ENCODE results near the gene SLC16A1.

Gene SLC16A1

DNA sequence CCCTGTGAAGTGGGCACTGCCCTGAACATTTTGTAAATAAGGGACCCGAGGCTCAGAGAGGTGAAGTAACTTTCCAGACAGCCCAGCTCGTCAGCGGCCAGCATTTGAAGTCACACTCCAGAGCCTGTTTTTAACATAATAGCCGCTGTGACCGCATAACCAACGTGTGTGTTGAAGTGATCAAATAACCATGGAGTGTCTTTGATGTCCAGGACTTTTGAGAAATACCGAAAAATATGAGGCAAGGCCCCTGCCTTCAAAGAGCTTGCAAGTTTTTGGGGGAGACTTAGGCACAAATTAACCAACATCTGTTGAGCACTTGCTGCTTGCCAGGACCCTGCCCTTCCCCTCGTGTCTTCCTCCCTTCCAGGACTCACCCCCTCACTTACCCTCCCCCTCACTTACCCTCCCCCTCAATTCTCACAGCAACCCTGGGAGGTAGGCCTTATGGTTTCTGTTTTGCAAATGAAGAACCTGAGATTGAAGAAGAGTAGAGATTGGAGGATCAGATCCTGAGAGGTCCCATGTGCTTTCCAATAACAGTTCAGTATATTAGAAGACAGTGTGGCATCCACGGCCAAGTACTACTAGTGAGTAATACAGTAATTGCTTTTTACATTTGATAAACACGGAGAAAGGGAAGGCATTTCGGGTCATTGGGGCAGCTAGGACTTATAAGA, 1.3 kb upstream of the SLC16A1 start:
- H3K4me1 ChIP-seq (ENCODE audit: insufficient read depth, poor library complexity, severe bottlenecking), result peaks cover 16% of the 10 kb centered on the region

GRCh38 chr1:112956544-112957132, 642 bp upstream of the SLC16A1 start:
- Histone ChIP-seq H3K9me3 (ENCODE audit: severe bottlenecking) (no peaks in the 10 kb centered on the region), H3K27ac (ENCODE audit: poor library complexity, severe bottlenecking) (peak overlapping the region; percentile 87), H3K4me3 (ENCODE audit: severe bottlenecking) (peak overlapping the region; percentile 62), H3K27me3 (ENCODE audit: insufficient read depth, poor library complexity, severe bottlenecking) (no peaks in the 10 kb centered on the region), H3K36me3 (ENCODE audit: low read depth) (peaks cover 51% of the 10 kb centered on the region), H3K4me1 (ENCODE audit: insufficient read depth, poor library complexity, severe bottlenecking) (peaks cover 23% of the 10 kb centered on the region)
- ATAC-seq (ENCODE audit: low read depth) (peak; percentile 1), DNase-seq (ENCODE audit: low spot score) (no peak)
- TF ChIP-seq, protein P1, sequence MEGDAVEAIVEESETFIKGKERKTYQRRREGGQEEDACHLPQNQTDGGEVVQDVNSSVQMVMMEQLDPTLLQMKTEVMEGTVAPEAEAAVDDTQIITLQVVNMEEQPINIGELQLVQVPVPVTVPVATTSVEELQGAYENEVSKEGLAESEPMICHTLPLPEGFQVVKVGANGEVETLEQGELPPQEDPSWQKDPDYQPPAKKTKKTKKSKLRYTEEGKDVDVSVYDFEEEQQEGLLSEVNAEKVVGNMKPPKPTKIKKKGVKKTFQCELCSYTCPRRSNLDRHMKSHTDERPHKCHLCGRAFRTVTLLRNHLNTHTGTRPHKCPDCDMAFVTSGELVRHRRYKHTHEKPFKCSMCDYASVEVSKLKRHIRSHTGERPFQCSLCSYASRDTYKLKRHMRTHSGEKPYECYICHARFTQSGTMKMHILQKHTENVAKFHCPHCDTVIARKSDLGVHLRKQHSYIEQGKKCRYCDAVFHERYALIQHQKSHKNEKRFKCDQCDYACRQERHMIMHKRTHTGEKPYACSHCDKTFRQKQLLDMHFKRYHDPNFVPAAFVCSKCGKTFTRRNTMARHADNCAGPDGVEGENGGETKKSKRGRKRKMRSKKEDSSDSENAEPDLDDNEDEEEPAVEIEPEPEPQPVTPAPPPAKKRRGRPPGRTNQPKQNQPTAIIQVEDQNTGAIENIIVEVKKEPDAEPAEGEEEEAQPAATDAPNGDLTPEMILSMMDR (IDR thresholded peaks at IDR 0.05; ENCODE audit: poor library complexity, severe bottlenecking), result no peak

More for the DNA sequence above, 1.3 kb upstream of the SLC16A1 start:
- peak overlapping the region; percentile 62 for H3K4me3 ChIP-seq (ENCODE audit: severe bottlenecking)
- H3K36me3 ChIP-seq (ENCODE audit: low read depth), result peaks cover 54% of the 10 kb centered on the region
- ATAC-seq (ENCODE audit: low read depth), result peak; percentile 54
- no peaks in the 10 kb centered on the region for H3K27me3 ChIP-seq (ENCODE audit: insufficient read depth, poor library complexity, severe bottlenecking)
- H3K27ac ChIP-seq (ENCODE audit: poor library complexity, severe bottlenecking), result peak overlapping the region; percentile 87
- DNase-seq (ENCODE audit: low spot score), result no peak
- no peaks in the 10 kb centered on the region for H3K9me3 ChIP-seq (ENCODE audit: severe bottlenecking)
- TF ChIP-seq, protein P1 (IDR thresholded peaks at IDR 0.05; ENCODE audit: poor library complexity, severe bottlenecking), result no peak

GRCh38 chr1:112954945-112955772, 837 bp downstream of the SLC16A1 start:
- DNase-seq (ENCODE audit: low spot score) (peak; percentile 63), ATAC-seq (ENCODE audit: low read depth) (peak; percentile 45)
- TF ChIP-seq, protein P1 (IDR thresholded peaks at IDR 0.05; ENCODE audit: poor library complexity, severe bottlenecking), result no peak
- Histone ChIP-seq H3K9me3 (ENCODE audit: severe bottlenecking) (no peaks in the 10 kb centered on the region), H3K36me3 (ENCODE audit: low read depth) (peaks cover 43% of the 10 kb centered on the region), H3K4me3 (ENCODE audit: severe bottlenecking) (peak overlapping the region; percentile 62), H3K4me1 (ENCODE audit: insufficient read depth, poor library complexity, severe bottlenecking) (peaks cover 29% of the 10 kb centered on the region), H3K27ac (ENCODE audit: poor library complexity, severe bottlenecking) (peak overlapping the region; percentile 87), H3K27me3 (ENCODE audit: insufficient read depth, poor library complexity, severe bottlenecking) (no peaks in the 10 kb centered on the region)

GRCh38 chr1:112954017-112954650, 1.9 kb downstream of the SLC16A1 start:
- no peak for ATAC-seq (ENCODE audit: low read depth)
- Histone ChIP-seq H3K27ac (ENCODE audit: poor library complexity, severe bottlenecking) (peak overlapping the region; percentile 87), H3K4me3 (ENCODE audit: severe bottlenecking) (peak overlapping the region; percentile 62), H3K36me3 (ENCODE audit: low read depth) (peaks cover 50% of the 10 kb centered on the region), H3K9me3 (ENCODE audit: severe bottlenecking) (no peaks in the 10 kb centered on the region), H3K4me1 (ENCODE audit: insufficient read depth, poor library complexity, severe bottlenecking) (peaks cover 25% of the 10 kb centered on the region), H3K27me3 (ENCODE audit: insufficient read depth, poor library complexity, severe bottlenecking) (no peaks in the 10 kb centered on the region)
- TF ChIP-seq, protein P1 (IDR thresholded peaks at IDR 0.05; ENCODE audit: poor library complexity, severe bottlenecking), result no peak
- DNase-seq (ENCODE audit: low spot score), result no peak
